HEK293T (cell line): ENCODE measurements around the gene WAPL.

Experiments used
- ARNT ChIP-seq: fragments of 450-650 bp; IDR thresholded peaks from 2 replicates; pipeline ENCODE4 v1.6.1; 2017; ENCODE audit warnings: mild to moderate bottlenecking
- BHLHE40 ChIP-seq: fragments of 450-650 bp; IDR thresholded peaks from 2 replicates; pipeline ENCODE4 v1.6.1; 2016; ENCODE audit warnings: mild to moderate bottlenecking, moderate library complexity, borderline replicate concordance
- CTBP1 ChIP-seq: fragments of 450-650 bp; IDR thresholded peaks from 2 replicates; pipeline ENCODE4 v1.6.1; 2016; ENCODE audit warnings: borderline replicate concordance
- ELF4 ChIP-seq: fragments of 450-650 bp; IDR thresholded peaks from 2 replicates; pipeline ENCODE4 v1.6.1; 2017; ENCODE audit warnings: antibody characterized with exemption
- FOXA1 ChIP-seq: fragments of 450-650 bp; IDR thresholded peaks from 2 replicates; pipeline ENCODE4 v1.6.1; 2016; ENCODE audit warnings: mild to moderate bottlenecking
- FOXM1 ChIP-seq: fragments of 450-650 bp; IDR thresholded peaks from 2 replicates; pipeline ENCODE4 v1.6.1; 2017; ENCODE audit warnings: mild to moderate bottlenecking, borderline replicate concordance
- LEF1 ChIP-seq: fragments of 450-650 bp; IDR thresholded peaks from 2 replicates; pipeline ENCODE4 v1.6.1; 2017; ENCODE audit warnings: mild to moderate bottlenecking, borderline replicate concordance
- NFRKB ChIP-seq: fragments of 450-650 bp; IDR thresholded peaks from 2 replicates; pipeline ENCODE4 v1.6.1; 2016; ENCODE audit warnings: mild to moderate bottlenecking, moderate library complexity
- PKNOX1 ChIP-seq: fragments of 450-650 bp; IDR thresholded peaks from 2 replicates; pipeline ENCODE4 v1.6.1; 2016
- SP1 ChIP-seq: fragments of 450-650 bp; IDR thresholded peaks from 2 replicates; pipeline ENCODE4 v1.6.1; 2017
- SUZ12 ChIP-seq: fragments of 450-650 bp; IDR thresholded peaks from 2 replicates; pipeline ENCODE4 v1.6.1; 2016; ENCODE audit warnings: mild to moderate bottlenecking
- TARDBP ChIP-seq: fragments of 450-650 bp; IDR thresholded peaks from 2 replicates; pipeline ENCODE4 v1.6.1; 2016
- ZNF384 ChIP-seq: fragments of 450-650 bp; IDR thresholded peaks from 2 replicates; pipeline ENCODE4 v1.6.1; 2016

GRCh38 chr10:86391236-86391840 lies 130.3 kb downstream of the WAPL start:
- TF ChIP-seq ARNT = no peak
- no peak for TF ChIP-seq SP1
- no peak for TF ChIP-seq SUZ12
- TF ChIP-seq ELF4 = no peak
- no peak for TF ChIP-seq PKNOX1
- no peak for TF ChIP-seq BHLHE40
- TF ChIP-seq FOXM1 = no peak
- TF ChIP-seq TARDBP = no peak
- TF ChIP-seq FOXA1 = no peak
- no peak for TF ChIP-seq LEF1
- no peak for TF ChIP-seq NFRKB
- TF ChIP-seq CTBP1 = no peak
- no peak for TF ChIP-seq ZNF384
